GM12873 (cell line): ENCODE measurements around the gene COQ8A.

ENCODE experiments used
- TF ChIP-seq, protein P1 (sequence below): IDR thresholded peaks from 2 replicates; pipeline ENCODE4 v1.5.1; 2012; ENCODE audit warnings: low read depth, mild to moderate bottlenecking, moderate library complexity, low read length, control low read depth; ENCODE audit not compliant: insufficient read depth; ENCODE audit errors: missing control alignments

Gene COQ8A

DNA sequence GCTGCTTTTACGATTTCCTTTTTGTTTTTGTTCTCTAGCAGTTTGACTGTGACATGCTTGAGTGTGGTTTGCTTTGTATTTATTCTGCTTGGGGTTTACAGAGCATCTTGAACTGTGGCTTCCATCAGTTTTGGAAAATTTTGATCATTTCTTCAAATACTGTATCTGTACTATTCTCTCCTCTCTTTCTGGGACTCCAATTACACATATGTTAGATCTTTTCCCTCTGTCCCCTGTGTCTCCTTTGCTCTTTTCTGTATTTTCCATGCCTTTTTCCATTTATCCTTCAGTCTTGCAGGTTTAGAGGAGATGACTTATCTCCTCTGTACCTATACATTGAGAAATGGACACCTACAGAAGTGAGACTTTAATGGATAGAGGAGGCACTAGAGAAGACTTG, 31.7 kb downstream of the COQ8A start:
- TF ChIP-seq, protein P1, sequence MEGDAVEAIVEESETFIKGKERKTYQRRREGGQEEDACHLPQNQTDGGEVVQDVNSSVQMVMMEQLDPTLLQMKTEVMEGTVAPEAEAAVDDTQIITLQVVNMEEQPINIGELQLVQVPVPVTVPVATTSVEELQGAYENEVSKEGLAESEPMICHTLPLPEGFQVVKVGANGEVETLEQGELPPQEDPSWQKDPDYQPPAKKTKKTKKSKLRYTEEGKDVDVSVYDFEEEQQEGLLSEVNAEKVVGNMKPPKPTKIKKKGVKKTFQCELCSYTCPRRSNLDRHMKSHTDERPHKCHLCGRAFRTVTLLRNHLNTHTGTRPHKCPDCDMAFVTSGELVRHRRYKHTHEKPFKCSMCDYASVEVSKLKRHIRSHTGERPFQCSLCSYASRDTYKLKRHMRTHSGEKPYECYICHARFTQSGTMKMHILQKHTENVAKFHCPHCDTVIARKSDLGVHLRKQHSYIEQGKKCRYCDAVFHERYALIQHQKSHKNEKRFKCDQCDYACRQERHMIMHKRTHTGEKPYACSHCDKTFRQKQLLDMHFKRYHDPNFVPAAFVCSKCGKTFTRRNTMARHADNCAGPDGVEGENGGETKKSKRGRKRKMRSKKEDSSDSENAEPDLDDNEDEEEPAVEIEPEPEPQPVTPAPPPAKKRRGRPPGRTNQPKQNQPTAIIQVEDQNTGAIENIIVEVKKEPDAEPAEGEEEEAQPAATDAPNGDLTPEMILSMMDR, result no peak

DNA sequence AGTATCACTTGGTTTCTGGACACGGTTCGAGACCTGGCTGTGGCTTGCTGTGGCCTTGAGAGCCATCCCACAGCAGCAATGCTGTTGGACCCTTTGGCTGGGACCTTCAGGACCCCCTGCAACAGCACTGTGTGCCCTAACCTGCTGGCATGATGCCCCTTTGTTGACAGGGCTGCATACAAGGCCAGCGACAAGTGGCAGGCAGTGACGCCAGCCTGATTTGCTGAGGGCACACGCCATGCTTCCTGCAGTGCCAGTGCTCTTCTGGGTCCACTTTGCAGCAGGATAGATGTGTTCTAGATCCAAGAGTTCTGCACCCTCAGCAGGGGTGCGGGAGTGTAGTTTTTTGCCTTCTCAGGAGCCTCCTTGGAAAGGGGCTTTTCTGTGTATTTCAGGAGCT, 32.8 kb downstream of the COQ8A start:
- TF ChIP-seq, protein P1, result no peak

DNA sequence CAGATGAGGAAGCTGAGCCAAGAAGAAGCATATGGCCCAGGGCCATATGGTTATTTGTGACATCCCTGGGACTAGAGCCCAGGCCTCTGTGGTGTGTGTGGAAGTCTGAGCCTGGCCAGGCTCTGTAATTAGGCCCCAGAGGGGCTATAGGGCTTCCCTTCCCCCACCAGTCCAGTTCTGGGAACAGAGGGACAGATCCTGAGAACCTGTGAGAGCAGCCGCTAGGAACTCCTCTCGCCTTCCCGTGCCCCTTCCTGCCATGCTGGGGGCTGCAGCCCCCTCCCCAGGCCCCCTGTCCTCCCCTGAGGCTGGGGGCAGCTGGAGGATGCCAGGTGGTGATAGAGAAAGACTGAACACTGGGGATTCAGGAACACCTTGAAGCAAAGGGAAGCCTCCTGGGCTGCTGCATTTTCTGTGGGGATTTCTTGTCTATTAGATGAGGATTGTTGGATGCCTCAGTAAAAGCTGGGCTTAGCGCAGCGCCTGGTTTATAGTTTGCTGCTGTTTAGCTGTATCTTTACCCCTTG, 33.3 kb downstream of the COQ8A start:
- TF ChIP-seq, protein P1, result no peak

DNA sequence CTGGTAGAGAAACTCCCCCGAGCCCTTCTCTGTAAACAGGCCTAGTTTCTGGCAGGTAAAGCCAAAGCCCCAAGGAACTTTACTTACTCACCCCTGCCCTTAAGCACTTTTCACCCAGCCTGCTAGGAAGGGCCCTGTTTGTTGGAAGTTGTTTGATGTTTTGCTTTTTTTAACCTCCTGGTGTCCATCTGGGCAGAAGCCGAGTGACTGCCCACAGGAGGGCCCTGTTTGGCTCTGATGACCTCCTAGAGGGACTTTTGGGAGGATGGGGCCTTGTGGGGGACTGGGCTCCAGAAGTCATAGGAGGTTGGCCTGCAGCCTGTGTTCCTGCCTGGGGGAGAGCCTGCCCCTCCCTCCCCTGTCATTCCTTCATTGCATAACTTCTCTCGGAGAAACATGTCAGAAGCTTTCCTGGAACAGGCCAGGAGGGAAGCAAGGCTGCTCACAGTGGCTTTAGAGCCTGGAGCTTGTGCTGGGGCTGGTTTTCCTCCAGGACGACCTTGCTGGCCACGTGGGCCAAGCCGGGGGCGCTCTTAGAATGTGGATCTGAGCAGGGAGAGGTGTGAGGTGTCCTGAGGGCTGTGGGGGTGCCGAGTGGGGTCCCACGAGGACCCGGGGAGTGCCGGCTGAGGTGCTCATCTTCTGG, 33.9 kb downstream of the COQ8A start:
- TF ChIP-seq, protein P1, result no peak

DNA sequence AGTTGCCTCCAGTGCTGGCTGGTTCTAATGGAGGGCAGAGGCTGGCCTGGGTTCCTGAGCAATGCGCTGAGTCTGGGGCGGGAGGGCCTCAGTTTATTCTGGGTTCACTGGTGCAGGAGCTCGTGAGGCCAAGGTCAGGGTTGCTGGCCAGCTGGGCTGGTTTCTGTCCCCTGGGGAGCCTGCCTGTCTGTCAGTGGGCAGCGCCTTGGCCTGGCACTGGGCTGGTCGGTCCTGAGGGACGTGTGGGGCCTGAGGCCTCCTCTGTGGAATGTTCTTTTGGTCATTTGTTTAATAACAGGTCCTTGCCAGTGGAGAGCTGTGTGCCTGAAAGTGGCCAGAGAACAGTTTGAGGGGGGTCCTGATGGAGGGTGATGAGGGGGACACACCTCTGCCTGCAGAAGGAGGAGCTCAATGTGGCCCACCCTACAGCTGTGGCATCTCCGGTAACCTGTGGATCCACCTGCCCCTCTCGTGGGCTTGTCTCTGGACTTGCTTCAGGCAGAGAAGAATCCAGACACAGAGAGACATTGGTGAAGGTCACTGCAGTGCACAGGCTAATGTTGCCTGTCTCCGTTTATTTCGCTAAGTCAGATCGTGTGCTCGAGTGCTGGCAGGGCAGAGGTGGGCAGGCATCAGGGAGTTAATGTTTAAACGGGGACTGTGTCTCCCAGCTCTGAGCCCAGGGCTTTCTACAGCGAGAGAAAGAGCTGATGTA, 34.6 kb downstream of the COQ8A start:
- TF ChIP-seq, protein P1, result no peak

DNA sequence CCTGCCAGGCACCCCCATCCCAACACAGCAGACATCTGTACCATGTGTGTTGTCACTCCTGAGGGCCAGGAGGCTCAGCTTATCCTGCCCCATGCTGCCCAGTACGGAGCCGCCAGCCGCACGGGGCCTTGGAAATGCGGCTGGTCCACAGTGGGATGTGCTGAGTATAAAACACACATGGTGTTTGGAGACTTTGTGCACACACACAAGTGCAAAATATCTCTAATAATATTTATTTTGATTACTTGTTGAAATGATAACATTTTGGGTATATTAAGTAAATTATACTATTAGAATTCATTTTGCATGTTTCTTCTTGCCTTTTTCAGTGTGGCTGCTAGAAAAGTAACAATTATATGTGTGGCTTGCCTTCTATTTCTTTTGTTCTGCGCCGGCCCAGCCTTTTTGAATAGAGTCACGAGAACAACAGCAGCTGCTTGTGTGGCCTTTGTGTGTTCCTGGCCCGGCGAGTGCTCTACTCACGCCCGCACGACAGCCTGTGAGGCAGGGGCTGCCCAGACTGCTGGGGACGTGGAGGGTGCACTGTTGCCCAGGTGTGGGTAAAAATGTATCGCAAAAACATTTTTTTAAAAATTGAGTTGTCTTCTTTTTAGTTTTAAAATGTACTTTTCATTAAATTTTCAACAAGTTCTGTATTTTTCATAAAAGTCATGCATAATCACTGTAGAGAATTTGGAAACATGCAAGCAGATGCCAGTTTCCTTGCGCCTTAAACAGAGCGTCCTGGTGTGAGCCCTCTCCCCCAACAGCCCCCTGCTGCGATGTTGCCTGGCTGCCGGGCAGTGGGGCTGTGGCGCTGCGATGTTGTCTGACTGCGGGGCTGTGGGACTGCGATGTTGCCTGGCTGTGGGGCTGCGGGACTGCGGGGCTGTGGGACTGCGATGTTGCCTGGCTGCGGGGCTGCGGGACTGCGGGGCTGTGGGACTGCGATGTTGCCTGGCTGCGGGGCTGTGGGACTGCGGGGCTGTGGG, 35.5 kb downstream of the COQ8A start:
- TF ChIP-seq, protein P1, result no peak
